HEK293 (cell line): ENCODE measurements around the gene IGFBP4.

Experiments used
- CTCF ChIA-PET: fragments of 350-600 bp; formaldehyde crosslinking; extraction: SDS; loops from one replicate; lab custom pipeline; 2021; ENCODE audit warnings: antibody characterized with exemption; lab: Yijun Ruan, JAX
- POLR2A ChIA-PET: fragments of 300-600 bp; formaldehyde crosslinking; extraction: SDS; loops from one replicate; lab custom pipeline; 2020; ENCODE audit warnings: antibody characterized with exemption, inconsistent platforms; lab: Yijun Ruan, JAX
- H3K27ac ChIP-seq: fragments of 200-500 bp; sonication (Bioruptor generic); 2 replicates; pipeline ENCODE4 v1.5.1; 2014; ENCODE audit warnings: low read depth, low read length, control low read depth, inconsistent platforms; ENCODE audit errors: extremely low read depth
- H3K36me3 ChIP-seq, 2 experiments: fragments of 200-500 bp in 1 of 2; sonication (Bioruptor generic) in 1 of 2; 1 replicate in 1 of 2; 2 replicates in 1 of 2; pipeline ENCODE4 v1.5.1; 2014 to 2017; ENCODE audit warnings: inconsistent platforms in 2 of 2, low read length in 2 of 2; ENCODE audit not compliant: control insufficient read depth in 2 of 2, insufficient read depth in 1 of 2
- H3K4me1 ChIP-seq: fragments of 200-500 bp; sonication (Bioruptor generic); 2 replicates; pipeline ENCODE4 v1.5.1; 2014; ENCODE audit warnings: mild to moderate bottlenecking, low read length, inconsistent platforms; ENCODE audit not compliant: control insufficient read depth, insufficient read depth
- H3K4me3 ChIP-seq: 2 replicates; pipeline ENCODE4 v1.5.1; 2011; ENCODE audit warnings: low read depth, mild to moderate bottlenecking, control low read depth, low read length, moderate library complexity
- H3K9me3 ChIP-seq: fragments of 200-500 bp; sonication (Bioruptor generic); 2 replicates; pipeline ENCODE4 v1.5.1; 2014; ENCODE audit warnings: low read depth, low read length, inconsistent platforms; ENCODE audit not compliant: control insufficient read depth, insufficient read depth
- BCL6B ChIP-seq: fragments of 450-650 bp; formaldehyde crosslinking; IDR thresholded peaks from 2 replicates; pipeline ENCODE4 v1.5.1; 2017; ENCODE audit warnings: missing biosample characterization, missing genetic modification characterization
- EGR2 ChIP-seq: fragments of 450-650 bp; formaldehyde crosslinking; IDR thresholded peaks from 2 replicates; pipeline ENCODE4 v1.5.1; 2016; ENCODE audit warnings: low read depth, missing biosample characterization, missing genetic modification characterization
- GLIS1 ChIP-seq: fragments of 450-650 bp; formaldehyde crosslinking; IDR thresholded peaks from 2 replicates; pipeline ENCODE4 v1.5.1; 2016; ENCODE audit warnings: missing biosample characterization, missing genetic modification characterization
- GLIS2 ChIP-seq: fragments of 450-650 bp; formaldehyde crosslinking; IDR thresholded peaks from 2 replicates; pipeline ENCODE4 v1.5.1; 2016; ENCODE audit warnings: missing biosample characterization, missing genetic modification characterization
- INSM2 ChIP-seq: fragments of 450-650 bp; formaldehyde crosslinking; IDR thresholded peaks from 2 replicates; pipeline ENCODE4 v1.5.1; 2016; ENCODE audit warnings: missing biosample characterization, missing genetic modification characterization
- KLF7 ChIP-seq: fragments of 450-650 bp; formaldehyde crosslinking; IDR thresholded peaks from 2 replicates; pipeline ENCODE4 v1.5.1; 2016; ENCODE audit warnings: missing biosample characterization, missing genetic modification characterization, borderline replicate concordance
- KLF8 ChIP-seq: fragments of 450-650 bp; formaldehyde crosslinking; IDR thresholded peaks from 2 replicates; pipeline ENCODE4 v1.5.1; 2016; ENCODE audit warnings: missing biosample characterization, missing genetic modification characterization
- MYNN ChIP-seq: fragments of 450-650 bp; formaldehyde crosslinking; IDR thresholded peaks from 2 replicates; pipeline ENCODE4 v1.5.1; 2016; ENCODE audit warnings: missing biosample characterization, missing genetic modification characterization, borderline replicate concordance
- PRDM6 ChIP-seq: fragments of 450-650 bp; formaldehyde crosslinking; IDR thresholded peaks from 2 replicates; pipeline ENCODE4 v1.5.1; 2017; ENCODE audit warnings: missing biosample characterization, missing genetic modification characterization
- YY2 ChIP-seq: fragments of 450-650 bp; formaldehyde crosslinking; IDR thresholded peaks from 2 replicates; pipeline ENCODE4 v1.5.1; 2016; ENCODE audit warnings: missing biosample characterization, missing genetic modification characterization
- ZBTB17 ChIP-seq: fragments of 450-650 bp; formaldehyde crosslinking; IDR thresholded peaks from 2 replicates; pipeline ENCODE4 v1.5.1; 2016; ENCODE audit warnings: missing biosample characterization, missing genetic modification characterization
- ZFHX2 ChIP-seq: fragments of 450-650 bp; formaldehyde crosslinking; conservative IDR thresholded peaks from 2 replicates; pipeline ENCODE4 v1.5.1; 2016; ENCODE audit warnings: missing biosample characterization, missing genetic modification characterization
- ZFP37 ChIP-seq: fragments of 450-650 bp; formaldehyde crosslinking; IDR thresholded peaks from 2 replicates; pipeline ENCODE4 v1.5.1; 2016; ENCODE audit warnings: missing biosample characterization, missing genetic modification characterization
- ZIC2 ChIP-seq: fragments of 450-650 bp; formaldehyde crosslinking; IDR thresholded peaks from 2 replicates; pipeline ENCODE4 v1.5.1; 2016; ENCODE audit warnings: missing biosample characterization, missing genetic modification characterization
- ZNF146 ChIP-seq: fragments of 450-650 bp; formaldehyde crosslinking; IDR thresholded peaks from 2 replicates; pipeline ENCODE4 v1.5.1; 2016; ENCODE audit warnings: missing biosample characterization, missing genetic modification characterization
- ZNF274 ChIP-seq, 2 experiments: fragments of 200-500 bp in 1 of 2; fragments of 450-650 bp in 1 of 2; sonication (Bioruptor generic) in 1 of 2; formaldehyde crosslinking in 1 of 2; IDR thresholded peaks; 2 replicates each; pipeline versions ENCODE4 v1.5.1 to v1.6.1; 2014 to 2016; ENCODE audit warnings: borderline replicate concordance in 1 of 2, inconsistent platforms in 1 of 2, low read length in 1 of 2, missing biosample characterization in 1 of 2, missing genetic modification characterization in 1 of 2
- ZNF335 ChIP-seq: fragments of 450-650 bp; formaldehyde crosslinking; conservative IDR thresholded peaks from 2 replicates; pipeline ENCODE4 v1.5.1; 2016; ENCODE audit warnings: missing biosample characterization, missing genetic modification characterization
- ZNF544 ChIP-seq: fragments of 450-650 bp; formaldehyde crosslinking; IDR thresholded peaks from 2 replicates; pipeline ENCODE4 v1.5.0; 2017; ENCODE audit warnings: missing biosample characterization, missing genetic modification characterization
- ZNF549 ChIP-seq: fragments of 450-650 bp; IDR thresholded peaks from 2 replicates; pipeline ENCODE4 v1.5.1; 2018; ENCODE audit warnings: missing biosample characterization, missing genetic modification characterization, mild to moderate bottlenecking, inconsistent platforms, moderate library complexity
- ZNF585B ChIP-seq: fragments of 450-650 bp; formaldehyde crosslinking; IDR thresholded peaks from 2 replicates; pipeline ENCODE4 v1.5.1; 2016; ENCODE audit warnings: missing biosample characterization, missing genetic modification characterization
- ZNF660 ChIP-seq: fragments of 450-650 bp; IDR thresholded peaks from 2 replicates; pipeline ENCODE4 v1.5.1; 2018; ENCODE audit warnings: missing biosample characterization, mild to moderate bottlenecking, missing genetic modification characterization
- ZNF692 ChIP-seq: fragments of 450-650 bp; formaldehyde crosslinking; IDR thresholded peaks from 2 replicates; pipeline ENCODE4 v1.5.1; 2016; ENCODE audit warnings: missing biosample characterization, missing genetic modification characterization
- ZNF837 ChIP-seq: fragments of 450-650 bp; formaldehyde crosslinking; IDR thresholded peaks from 2 replicates; pipeline ENCODE4 v1.5.1; 2016; ENCODE audit warnings: missing biosample characterization, missing genetic modification characterization
- ZSCAN16 ChIP-seq: fragments of 450-650 bp; formaldehyde crosslinking; IDR thresholded peaks from 2 replicates; pipeline ENCODE4 v1.5.1; 2016; ENCODE audit warnings: missing biosample characterization, missing genetic modification characterization

IGFBP4 gene

GRCh38 chr17:40451420-40451819 lies 8.2 kb downstream of the IGFBP4 start (continued):
- TF ChIP-seq INSM2 (tag by site-specific recombination) (no peak), MYNN (tag by site-specific recombination) (no peak), ZNF335 (tag by site-specific recombination) (no peak), ZNF274 (IDR thresholded peaks at IDR 0.05; ENCODE audit: low read length) (no peak), ZNF274 (tag by site-specific recombination; IDR thresholded peaks at IDR 0.05; ENCODE audit: borderline replicate concordance) (no peak)
- TF ChIP-seq, all 188 proteins: peak for 0

GRCh38 chr17:40452216-40452787 lies 9.1 kb downstream of the IGFBP4 start:
- H3K36me3 ChIP-seq, result peaks cover 0 to 22% of the 10 kb centered on the region in 2 experiments; a peak in 1 of 3 replicates
- no peak overlapping the region for H3K27ac ChIP-seq
- no peak overlapping the region for H3K4me3 ChIP-seq
- CTCF ChIA-PET, result interaction anchor here (0.6 to 7.2 kb wide), 5 partner anchors 13 to 166 kb away, joined by 3 to 58 read pairs (median 52); no protein-coding TSS in a partner anchor
- H3K9me3 ChIP-seq, result no peaks in the 10 kb centered on the region
- POLR2A ChIA-PET, result interaction anchor here (0.6 kb wide), 1 partner anchor 803 kb away, joined by 4 read pairs; no protein-coding TSS in a partner anchor
- no peaks in the 10 kb centered on the region for H3K4me1 ChIP-seq
- TF ChIP-seq ZFHX2 (tag by site-specific recombination) (peak; percentile 92), GLIS2 (tag by site-specific recombination) (peak; percentile 58), EGR2 (peak; percentile 64), GLIS1 (tag by site-specific recombination) (peak; percentile 74), ZIC2 (tag by site-specific recombination) (peak; percentile 67), ZNF660 (tag by site-specific recombination) (no peak), YY2 (tag by site-specific recombination) (no peak)
- TF ChIP-seq, all 188 proteins: peak for 5

GRCh38 chr17:40452921-40453378 lies 9.7 kb downstream of the IGFBP4 start:
- TF ChIP-seq ZSCAN16 (no peak), ZBTB17 (tag by site-specific recombination) (no peak), ZNF549 (tag by site-specific recombination) (no peak), YY2 (tag by site-specific recombination) (no peak), ZNF692 (no peak), ZNF837 (tag by site-specific recombination) (no peak), KLF7 (tag by site-specific recombination) (no peak), ZNF274 (IDR thresholded peaks at IDR 0.05; ENCODE audit: low read length) (no peak), ZNF274 (tag by site-specific recombination; IDR thresholded peaks at IDR 0.05; ENCODE audit: borderline replicate concordance) (no peak), GLIS1 (tag by site-specific recombination) (no peak), PRDM6 (tag by site-specific recombination) (no peak), ZNF146 (tag by site-specific recombination) (no peak), ZNF544 (tag by site-specific recombination) (no peak), ZFP37 (no peak), KLF8 (tag by site-specific recombination) (no peak), ZNF585B (no peak), BCL6B (tag by site-specific recombination) (no peak)
- Histone ChIP-seq H3K9me3 (no peaks in the 10 kb centered on the region), H3K27ac (no peak overlapping the region), H3K36me3 (peaks cover 0 to 23% of the 10 kb centered on the region in 2 experiments; a peak in 1 of 3 replicates), H3K4me3 (no peak overlapping the region), H3K4me1 (0 out of 2 replicates have a peak, but pooled peaks cover 1% of the 10 kb centered on the region)
- ChIA-PET CTCF (interaction anchor here (5.8 to 7.2 kb wide), 3 partner anchors 14 to 23 kb away, joined by 52 to 57 read pairs (median 53); no protein-coding TSS in a partner anchor), POLR2A (interaction anchor here (0.6 kb wide), 1 partner anchor 803 kb away, joined by 4 read pairs; no protein-coding TSS in a partner anchor)
